Suppressor macrophage treated with lipopolysaccharide for 4 hours (primary cell): ENCODE results near the gene ATXN2.
A peak's percentile ranks its signal among the peaks of the same experiment; 100 is the strongest.
"Not testable (repeated sequence)": the region's sequence is repeated elsewhere in the genome, so short reads cannot be mapped to it uniquely, and the experiment has no call there.

Experiments used
- DNase-seq: peaks from one replicate; pipeline ENCODE4 v3.0.0-alpha.2; 2020

The ATXN2 gene, protein sequence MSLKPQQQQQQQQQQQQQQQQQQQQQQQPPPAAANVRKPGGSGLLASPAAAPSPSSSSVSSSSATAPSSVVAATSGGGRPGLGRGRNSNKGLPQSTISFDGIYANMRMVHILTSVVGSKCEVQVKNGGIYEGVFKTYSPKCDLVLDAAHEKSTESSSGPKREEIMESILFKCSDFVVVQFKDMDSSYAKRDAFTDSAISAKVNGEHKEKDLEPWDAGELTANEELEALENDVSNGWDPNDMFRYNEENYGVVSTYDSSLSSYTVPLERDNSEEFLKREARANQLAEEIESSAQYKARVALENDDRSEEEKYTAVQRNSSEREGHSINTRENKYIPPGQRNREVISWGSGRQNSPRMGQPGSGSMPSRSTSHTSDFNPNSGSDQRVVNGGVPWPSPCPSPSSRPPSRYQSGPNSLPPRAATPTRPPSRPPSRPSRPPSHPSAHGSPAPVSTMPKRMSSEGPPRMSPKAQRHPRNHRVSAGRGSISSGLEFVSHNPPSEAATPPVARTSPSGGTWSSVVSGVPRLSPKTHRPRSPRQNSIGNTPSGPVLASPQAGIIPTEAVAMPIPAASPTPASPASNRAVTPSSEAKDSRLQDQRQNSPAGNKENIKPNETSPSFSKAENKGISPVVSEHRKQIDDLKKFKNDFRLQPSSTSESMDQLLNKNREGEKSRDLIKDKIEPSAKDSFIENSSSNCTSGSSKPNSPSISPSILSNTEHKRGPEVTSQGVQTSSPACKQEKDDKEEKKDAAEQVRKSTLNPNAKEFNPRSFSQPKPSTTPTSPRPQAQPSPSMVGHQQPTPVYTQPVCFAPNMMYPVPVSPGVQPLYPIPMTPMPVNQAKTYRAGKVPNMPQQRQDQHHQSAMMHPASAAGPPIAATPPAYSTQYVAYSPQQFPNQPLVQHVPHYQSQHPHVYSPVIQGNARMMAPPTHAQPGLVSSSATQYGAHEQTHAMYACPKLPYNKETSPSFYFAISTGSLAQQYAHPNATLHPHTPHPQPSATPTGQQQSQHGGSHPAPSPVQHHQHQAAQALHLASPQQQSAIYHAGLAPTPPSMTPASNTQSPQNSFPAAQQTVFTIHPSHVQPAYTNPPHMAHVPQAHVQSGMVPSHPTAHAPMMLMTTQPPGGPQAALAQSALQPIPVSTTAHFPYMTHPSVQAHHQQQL

DNA sequence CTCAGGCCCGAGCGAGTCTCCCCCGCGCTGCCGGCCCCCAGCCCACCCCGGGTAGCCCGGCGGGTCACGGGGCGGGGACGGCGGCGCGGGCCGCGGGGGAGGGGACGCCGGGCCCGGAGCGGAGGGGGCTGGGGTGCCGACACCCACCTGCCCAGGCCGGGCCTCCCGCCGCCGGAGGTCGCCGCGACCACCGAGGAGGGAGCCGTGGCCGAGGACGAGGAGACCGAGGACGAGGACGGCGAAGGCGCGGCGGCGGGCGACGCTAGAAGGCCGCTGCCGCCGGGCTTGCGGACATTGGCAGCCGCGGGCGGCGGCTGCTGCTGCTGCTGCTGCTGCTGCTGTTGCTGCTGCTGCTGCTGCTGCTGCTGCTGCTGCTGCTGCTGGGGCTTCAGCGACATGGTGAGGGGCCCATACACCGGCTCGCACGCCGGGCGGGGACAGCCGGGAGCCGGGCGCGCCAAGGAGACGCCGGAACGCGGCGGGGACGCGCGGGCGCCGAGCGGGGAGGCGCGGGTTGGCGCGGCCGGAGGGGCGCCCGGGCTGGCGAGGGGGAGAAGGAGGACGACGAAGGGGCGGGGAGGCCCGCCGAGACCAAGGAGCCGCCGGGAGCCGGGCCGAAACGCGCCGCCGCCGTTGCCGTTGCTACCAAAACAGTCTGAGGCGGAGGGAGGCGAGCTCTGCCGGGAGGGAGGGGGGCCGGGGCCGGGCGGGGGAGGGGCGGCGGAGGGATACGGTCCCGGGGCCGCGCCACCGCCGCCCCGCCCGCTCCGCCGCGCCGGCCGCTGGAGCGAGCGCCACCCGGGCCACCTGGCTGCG is at the start of gene ATXN2:
Gene ATXN2, minus strand, starts transcription at position 679 of the 816 bp plus-strand sequence. Its CDS starts 281 bp downstream, at position 398.
- DNase-seq = peak; percentile 76

- DNase-seq = no peak
Measured at GRCh38 chr12:111645433-111645832, 46.3 kb upstream of the ATXN2 start.

GRCh38 chr12:111643427-111643826 is 44.3 kb upstream of the ATXN2 start:
- DNase-seq = no peak

- no peak for DNase-seq
Measured at GRCh38 chr12:111642681-111643426, 43.7 kb upstream of the ATXN2 start.

DNA sequence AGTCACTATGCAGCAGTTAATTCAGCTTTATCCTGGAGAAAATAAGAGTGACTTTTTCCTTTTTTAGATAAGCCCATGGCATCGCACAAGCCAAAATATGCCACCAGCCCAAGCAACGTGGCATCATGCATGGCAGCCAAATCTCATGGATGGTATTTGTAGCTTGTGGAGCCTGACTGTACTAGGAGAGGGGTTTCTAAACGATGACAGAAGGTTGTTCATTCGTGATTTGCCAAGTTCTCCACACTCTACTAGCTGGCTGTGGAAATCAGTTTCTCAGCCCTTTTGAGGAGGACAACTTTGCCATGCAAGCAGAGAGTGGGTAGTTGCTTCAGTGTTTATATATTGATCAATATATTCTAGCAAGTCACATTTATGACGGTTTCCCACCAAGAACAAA is 41.4 kb upstream of the ATXN2 start:
- no peak for DNase-seq

DNA sequence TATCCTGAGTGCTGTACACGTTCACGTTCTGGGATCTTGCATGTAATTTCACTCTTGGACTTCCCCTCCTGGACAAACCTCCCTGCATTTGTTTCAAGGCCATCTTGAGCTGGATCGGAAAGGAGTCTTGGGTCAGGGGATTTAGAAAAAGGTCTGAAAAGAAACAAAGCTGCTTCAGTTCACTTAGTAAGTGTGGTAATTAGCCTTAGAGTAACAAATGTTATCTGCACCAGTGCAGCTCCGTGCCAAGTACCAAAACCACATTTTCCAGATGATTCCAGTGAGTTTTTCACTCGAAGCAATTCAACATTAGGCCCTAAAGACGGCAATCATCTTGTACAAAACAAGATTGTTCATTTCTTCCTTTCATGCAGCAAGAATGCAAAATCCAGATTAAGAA is 39.4 kb upstream of the ATXN2 start:
- DNase-seq = no peak

DNA sequence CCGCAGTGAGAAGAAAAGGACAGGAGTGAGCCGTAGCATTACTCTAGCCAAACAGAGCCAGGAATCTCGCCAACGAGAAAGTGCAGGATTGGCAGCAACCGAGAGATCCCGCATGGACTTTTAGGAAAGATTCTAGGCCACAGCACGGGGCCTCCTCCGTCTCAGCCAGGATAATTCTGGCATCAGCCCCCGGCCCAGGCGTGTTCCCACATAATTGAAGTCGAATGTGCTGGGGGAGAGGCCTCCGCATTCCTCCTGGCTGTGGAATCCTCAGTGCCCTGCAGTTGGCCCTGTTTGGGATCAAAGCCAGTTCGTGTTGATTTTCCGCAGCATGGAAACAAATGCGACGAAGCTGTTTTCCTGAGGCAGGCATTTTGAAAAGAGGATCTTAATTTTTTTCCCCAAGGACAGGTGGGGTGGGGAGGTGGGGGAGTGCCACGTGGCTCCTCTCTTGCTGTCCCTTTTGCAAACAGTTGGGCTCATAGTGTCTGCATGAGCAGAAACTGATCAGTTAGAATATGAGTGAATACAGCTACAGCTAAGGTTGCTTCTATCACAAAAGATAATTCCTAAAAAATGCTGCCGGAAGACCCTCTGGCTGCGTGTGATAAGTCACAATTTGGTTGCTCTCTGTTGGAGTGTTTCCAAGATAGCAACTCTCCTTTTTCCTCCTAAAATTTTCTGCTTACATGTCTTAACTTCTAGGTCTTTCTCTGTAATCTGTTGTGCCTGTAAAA is 37.3 kb upstream of the ATXN2 start:
- DNase-seq = no peak

GRCh38 chr12:111635524-111635923 is 36.4 kb upstream of the ATXN2 start:
- DNase-seq = peak; percentile 2

DNA sequence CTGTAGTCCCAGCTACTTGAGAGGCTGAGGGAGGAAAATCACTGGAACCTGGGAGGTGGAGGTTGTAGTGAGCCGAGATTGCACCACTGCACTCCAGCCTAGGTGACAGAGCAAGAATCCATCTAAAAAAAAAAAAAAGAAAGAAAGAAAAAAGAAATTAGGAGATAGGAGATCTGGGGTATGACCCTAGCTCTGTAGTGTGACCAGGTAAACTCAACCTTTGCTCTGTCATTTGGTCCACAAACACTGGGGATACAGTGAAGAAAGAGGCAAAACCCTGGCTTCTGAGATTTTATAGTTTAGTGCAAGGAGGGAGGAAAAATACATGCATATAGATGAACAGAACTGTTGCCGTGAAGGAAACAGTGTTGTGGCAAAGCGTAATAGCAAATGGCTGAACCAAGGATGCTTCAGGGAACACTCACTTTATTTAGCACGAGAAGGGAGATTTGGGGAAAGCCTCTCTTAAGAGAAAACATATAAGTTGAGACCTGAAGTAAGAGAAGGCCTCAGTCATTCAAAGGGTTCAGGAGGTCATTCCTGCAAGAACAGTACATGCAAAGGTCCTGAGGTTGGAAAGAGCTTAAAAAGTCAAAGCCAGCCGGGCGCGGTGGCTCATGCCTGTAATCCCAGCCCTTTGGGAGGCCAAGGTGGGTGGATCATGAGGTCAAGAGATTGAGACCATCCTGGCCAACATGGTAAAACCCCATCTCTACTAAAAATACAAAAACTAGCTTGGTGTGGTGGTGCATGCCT is 29.6 kb upstream of the ATXN2 start:
- no peak for DNase-seq

- DNase-seq = no peak
Measured at GRCh38 chr12:111626230-111626629, 27.1 kb upstream of the ATXN2 start.

DNA sequence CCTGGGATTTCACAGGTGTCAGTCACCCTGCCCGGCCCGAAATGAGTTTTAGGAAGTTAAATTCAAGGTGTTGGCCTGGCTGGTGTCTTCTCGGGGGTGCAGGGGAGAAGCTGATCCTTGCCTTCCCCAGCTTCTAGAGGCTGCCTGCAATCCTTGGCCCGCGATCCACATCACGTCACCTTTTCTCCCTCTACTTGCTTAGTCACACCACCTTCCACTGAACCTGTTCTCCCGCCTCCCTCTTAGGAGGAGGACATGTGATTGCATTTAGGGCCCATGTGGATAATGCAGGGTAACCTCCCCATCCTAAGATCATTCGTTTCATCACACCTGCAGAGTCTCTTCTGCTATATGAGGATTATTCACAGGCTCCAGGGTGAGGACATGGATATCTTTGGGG is 25.4 kb upstream of the ATXN2 start:
- DNase-seq = no peak

- DNase-seq = not testable (repeated sequence)
Measured at GRCh38 chr12:111617841-111618240, 18.7 kb upstream of the ATXN2 start.

DNA sequence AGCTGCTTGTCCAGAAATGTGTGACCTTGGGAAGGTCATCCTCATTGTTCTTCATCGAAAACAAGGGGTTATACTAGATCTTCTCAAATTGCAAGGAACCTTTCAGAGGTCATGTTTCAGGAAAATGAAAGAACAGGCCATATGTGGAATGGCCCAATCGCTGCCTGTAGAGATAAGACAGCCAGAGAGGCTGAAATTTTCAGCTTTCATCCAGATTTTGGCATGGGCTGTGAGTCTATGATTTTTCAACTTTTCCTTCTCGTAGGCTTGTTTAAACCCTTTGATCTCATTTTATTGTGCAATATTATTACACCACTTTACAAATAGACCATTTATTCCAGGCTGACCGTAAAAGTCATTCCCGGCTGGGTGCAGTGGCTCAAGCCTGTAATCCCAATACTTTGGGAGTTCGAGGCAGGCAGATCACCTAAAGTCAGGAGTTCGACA is 17.1 kb upstream of the ATXN2 start:
- no peak for DNase-seq

- DNase-seq = no peak
Measured at GRCh38 chr12:111607239-111607638, 8.1 kb upstream of the ATXN2 start.

DNA sequence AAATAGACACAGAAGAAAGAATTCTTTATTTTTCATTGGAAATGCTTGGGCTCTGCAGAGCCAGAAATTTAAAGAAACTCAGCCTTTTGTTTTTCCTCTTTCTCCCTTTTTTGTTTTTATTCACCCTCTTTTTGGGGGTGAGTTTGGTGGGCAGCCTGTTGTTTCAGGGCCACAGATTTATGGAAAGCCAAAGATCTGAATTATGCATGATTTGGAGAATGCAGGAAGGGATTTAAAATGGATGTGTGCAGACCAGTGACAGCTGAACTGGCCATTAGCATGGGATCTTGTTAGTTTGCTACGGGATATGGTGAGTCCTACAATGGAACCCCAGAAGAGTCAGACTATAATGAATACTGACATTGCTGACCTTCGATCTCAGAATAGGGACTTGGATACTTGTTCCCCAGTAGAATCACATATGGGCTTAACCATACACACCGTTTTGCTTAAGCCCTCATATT is 7.7 kb upstream of the ATXN2 start:
- no peak for DNase-seq

DNA sequence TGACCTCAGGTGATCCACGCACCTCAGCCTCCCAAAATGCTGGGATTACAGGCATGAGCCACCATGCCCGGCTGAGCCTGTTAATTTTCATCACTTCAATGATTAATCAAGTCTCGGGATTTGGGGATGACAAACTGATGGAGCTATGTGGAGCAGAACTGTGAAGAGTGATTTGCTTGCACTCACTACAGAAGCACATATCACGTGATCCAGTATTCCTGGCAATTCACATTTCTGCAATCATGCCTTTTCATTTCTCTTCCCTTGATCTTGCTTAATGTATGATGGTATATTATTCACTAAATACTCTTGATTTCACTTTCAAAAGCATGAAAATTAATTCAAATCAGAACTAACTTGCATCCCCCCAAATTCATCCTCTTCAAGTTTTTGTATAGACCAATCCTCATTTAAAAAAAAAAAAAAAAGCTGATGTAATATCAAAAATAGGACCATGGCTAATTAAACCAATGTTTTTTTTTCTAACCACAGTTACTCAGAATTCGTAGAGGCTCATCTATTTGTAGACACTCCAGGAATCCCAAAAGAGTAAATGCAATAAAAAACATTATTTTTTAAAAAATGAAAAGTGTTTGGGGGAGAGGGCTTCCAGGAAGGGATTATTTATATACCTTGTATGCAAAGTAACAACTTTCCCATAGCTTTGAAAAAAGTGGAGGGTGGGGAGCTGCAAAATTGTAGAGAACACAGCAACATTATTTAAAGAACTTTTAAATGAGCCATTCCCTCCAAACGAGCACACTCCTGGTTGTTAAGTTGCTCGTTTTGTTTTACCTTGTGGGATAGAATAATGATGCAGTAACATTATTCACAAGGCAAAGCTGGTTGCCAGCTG is 7.0 kb upstream of the ATXN2 start:
- peak; percentile 10 for DNase-seq

DNA sequence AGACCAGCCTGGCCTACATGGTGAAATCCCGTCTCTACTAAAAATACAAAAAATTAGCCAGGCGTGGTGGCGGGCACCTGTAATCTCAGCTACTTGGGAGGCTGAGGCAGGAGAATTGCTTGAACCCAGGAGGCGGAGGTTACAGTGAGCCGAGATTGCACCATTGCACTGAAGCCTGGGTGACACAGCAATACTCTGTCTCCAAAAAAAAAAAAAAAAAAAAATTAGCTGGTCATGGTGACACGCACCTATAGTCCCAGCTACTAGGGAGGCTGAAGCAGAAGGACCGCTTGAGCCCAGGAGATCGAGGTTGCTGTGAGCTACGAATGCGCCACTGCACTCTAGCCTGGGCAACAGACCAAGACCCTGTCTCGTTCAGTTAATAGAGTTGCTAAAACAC is 3.7 kb upstream of the ATXN2 start:
- DNase-seq = not testable (repeated sequence)

- no peak for DNase-seq
Measured at GRCh38 chr12:111602348-111602747, 3.2 kb upstream of the ATXN2 start.

DNA sequence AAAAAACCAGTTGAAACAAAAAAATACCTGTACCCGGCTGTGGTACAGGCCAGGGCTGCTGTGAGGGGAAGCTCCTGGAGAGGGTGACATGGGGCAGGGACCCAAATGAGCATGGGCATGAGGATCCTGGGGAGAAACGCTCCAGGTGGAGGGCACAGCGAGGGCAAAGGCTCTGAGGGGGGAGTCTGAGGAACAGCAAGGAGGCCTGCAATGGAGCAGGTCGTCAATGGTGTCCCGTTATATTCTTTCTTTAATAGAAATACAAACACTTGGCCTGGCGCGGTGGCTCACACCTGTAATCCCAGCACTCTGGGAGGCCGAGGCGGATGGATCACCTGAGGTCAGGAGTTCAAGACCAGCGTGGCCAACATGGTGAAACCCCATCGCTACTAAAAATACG is 1.9 kb upstream of the ATXN2 start:
- not testable (repeated sequence) for DNase-seq
